HG03135 (cell line): Measurements from ENCODE around the gene KCNMB1.

Source experiments
- ATAC-seq: cut with Tn5 transposase; IDR thresholded peaks from one replicate; pipeline ENCODE4 v1.9.1; 2021; ENCODE audit warnings: mild to moderate bottlenecking, moderate library complexity; ENCODE audit not compliant: unreplicated experiment

The KCNMB1 gene

DNA sequence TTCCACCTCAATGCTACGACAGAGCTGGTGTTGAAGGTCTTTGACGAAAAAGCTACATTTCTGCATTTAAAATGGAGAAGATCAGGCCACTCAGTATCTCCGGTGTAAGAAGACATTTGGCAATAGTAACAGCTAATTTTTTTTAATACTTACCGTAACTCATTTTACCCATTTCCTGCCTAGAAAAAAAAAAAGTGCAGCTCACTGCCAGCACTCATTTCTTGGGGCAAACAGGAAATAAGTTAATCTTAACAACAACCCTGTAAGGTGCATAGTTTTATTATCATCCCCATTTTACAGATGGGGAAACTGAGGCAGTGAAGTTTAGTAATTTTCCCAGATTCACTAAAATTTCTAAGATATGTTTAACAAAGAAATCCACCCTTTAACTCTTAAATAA lies 27.4 kb upstream of the KCNMB1 start:
- no peak for ATAC-seq

GRCh38 chr5:170414786-170415185 lies 25.6 kb upstream of the KCNMB1 start:
- no peak for ATAC-seq

GRCh38 chr5:170413897-170414296 lies 24.7 kb upstream of the KCNMB1 start:
- ATAC-seq: no peak

- no peak for ATAC-seq
Measured at GRCh38 chr5:170411100-170411499, 21.9 kb upstream of the KCNMB1 start.

DNA sequence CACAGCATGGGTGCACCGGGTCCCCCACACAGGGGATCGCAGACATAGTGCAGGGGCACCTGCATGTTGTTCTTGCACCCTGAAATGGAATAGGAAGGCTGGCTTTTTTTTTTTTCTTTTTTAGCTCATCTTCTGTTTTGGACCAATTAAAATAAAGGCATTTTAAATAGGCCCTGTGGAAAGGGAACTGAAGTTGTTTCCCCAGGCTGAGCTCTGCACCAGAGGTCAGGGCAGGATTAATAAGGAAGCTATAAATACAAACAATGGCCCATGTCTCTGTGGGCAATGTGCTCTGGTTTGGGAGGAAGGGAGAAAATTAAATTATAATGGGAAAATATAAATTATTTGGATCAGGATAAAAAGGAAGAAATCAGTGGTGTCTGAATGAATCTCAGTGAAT lies 21.2 kb upstream of the KCNMB1 start:
- no peak for ATAC-seq

GRCh38 chr5:170408877-170409660 lies 19.9 kb upstream of the KCNMB1 start:
- no peak for ATAC-seq

DNA sequence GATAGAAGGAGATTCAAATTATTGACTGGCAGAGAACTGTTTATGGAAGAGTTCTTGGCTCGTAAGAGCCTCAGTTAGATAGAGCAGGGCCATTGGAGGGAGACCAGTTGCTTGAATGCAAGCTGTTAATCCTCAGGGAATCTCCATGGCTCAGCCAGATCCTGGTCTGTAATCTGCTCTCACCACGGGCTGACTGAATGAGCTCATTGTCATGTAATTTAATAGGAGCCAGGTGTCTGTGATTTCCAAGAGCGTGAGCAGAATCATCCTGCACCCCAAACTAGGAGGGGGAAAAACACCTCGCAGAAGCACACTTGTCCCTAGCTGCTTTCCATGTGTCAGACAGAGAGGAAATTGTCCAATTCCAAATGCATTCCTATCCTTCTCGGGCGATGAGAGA lies 19.1 kb upstream of the KCNMB1 start:
- no peak for ATAC-seq

DNA sequence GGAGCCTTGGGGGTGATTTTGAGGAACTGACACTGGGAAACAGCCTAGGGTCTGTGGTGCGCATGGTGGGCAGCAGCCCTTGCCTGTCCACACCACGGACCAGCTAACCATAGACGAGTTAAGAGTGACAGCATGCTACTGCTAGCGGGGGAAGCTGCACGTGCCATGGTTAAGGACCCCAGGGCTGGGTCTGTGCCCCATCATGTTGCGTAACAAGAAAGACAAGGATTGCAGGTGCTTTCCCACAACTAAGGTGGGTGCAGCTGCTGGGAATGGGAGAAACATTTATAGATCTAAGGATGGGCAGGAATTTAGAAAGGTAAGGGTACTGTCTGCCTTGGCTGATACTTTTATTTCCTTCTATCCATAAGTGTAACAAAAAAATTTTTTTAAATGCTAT lies 17.9 kb upstream of the KCNMB1 start:
- ATAC-seq: no peak

- ATAC-seq: no peak
Measured at GRCh38 chr5:170405817-170406216, 16.6 kb upstream of the KCNMB1 start.

GRCh38 chr5:170404398-170404797 lies 15.2 kb upstream of the KCNMB1 start:
- no peak for ATAC-seq

- ATAC-seq: no peak
Measured at GRCh38 chr5:170403675-170404074, 14.5 kb upstream of the KCNMB1 start.

DNA sequence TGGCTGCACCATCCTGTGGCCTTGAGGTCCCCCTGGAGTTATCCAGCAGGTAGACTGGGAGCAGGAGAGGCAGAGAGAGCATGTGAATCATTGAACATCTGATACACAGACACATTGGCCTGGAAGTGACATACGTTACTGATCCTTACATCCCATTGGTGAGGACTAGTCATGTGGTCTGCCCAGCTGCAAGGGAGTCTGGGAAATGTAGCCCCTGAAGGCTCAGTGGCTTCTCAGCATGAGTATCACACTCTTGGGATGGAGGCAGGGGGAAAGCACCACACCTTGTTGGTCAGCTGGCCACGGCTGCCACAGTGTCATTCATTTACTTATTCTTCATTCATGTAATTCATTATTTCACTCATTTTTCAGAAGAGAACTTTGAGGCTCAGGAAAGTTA lies 13.3 kb upstream of the KCNMB1 start:
- ATAC-seq: no peak

DNA sequence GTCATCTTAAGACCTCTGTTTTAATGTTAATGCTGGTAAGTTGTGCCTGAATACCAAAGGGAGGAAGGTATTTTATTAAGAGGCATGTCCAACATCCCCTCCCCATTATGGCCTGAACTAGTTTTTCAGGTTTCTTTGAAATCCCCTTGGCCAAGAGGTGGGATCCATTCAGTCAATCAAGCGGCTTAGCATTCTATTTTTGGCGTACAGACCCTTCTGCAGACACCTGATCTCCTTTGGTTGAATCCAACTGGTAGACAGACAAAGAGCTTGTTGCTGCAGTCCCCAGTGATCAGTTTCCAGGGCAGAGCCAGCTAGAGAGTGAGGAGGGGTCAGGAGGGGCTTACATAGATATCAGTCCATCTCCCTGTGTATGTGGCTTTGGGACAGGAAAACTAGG lies 7.9 kb upstream of the KCNMB1 start:
- no peak for ATAC-seq

DNA sequence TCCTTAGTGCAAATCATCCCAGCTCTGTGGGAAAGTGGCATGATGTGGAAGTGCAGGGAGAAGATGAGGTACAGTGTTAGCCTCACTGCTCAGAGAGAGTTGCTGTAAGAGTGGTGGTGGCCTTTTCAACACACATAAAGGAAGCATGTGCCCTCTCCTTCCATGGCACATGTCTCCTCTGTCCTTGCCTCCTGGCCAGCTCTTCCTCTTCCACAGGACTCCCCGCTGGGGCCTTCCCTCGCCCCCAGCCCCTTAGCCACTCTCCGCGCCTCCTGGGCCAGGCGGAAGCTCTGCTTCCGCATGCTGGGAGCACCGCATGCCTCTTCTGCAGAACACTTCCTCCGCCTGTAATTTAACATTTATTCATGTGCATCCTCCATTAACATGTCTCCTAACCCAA lies 4.8 kb upstream of the KCNMB1 start:
- no peak for ATAC-seq

GRCh38 chr5:170393235-170393634 lies 4.1 kb upstream of the KCNMB1 start:
- ATAC-seq: no peak

DNA sequence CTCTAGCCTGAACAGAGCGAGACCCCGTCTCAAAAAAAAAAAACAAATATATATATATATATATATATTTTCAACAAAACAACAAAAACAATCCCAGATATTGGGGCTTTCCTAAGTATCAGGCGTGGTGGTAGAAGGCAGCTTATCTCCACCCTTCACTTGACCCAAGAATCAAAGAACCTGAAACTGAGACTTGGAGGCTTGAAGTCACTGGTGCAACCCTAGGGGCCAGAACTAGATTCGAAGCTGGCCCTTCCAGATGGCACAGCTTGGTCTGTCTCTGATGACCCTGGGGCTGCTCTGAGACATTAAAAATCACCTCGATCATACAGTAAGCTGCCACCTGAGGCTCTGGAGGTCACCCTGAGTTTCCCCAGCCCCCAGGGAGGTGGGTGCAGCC lies 1.3 kb upstream of the KCNMB1 start:
- no peak for ATAC-seq

DNA sequence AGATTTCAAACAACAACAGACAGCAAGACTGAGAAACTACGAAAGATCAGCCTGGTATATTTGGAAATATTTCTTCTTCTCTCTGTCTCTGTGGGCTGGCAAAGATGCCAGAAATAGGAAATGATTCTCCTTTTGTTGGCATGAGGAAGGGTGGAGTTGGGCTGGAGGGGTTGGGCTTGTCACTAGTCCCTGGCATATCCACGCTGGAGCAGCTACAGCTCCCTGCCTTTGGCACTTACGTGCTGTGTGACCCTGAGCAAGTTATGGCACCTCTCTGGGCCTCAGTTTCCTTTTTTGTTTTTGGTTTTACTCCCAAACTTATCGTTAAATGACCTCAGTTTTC lies 354 bp upstream of the KCNMB1 start:
- ATAC-seq: no peak

GRCh38 chr5:170387775-170388639 lies 1.2 kb downstream of the KCNMB1 start:
- no peak for ATAC-seq

DNA sequence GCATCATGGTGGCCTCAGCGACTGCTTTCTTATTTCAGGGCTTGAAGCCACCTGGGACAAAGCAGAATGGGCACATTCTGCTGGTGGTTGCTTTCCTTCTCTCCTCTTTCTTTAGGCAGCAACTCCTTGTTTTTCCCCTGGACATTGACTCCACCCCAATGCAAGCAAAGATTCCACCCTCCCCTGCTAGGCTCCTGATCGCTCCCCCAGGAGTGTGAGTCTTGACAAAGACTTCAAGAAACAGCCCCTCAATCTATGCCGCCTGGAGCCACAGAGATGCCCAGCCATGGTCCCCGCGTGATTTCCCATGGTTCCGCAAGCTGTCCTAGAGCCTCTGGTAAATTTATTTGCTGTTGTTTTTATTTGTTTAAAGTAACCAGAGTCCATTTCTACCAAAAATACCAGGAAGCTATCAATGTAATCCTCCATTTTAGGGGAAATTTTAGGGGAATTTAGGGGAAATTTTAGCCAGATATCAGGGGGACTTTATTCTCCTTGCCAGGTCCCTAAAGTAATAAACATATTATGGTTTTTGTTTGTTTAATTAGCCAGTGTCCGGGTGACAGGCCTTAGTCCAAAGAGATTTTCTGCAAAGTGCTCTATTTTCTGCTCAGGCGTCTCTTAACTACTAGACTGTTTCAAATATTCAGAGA lies 2.3 kb downstream of the KCNMB1 start:
- ATAC-seq: no peak

- ATAC-seq: no peak
Measured at GRCh38 chr5:170383227-170383626, 5.9 kb downstream of the KCNMB1 start.

GRCh38 chr5:170382790-170383189 lies 6.4 kb downstream of the KCNMB1 start:
- ATAC-seq: no peak
